Keratinocyte (primary cell): ENCODE data around the gene PHF14.

Experiments
- EZH2 ChIP-seq: IDR thresholded peaks from one replicate; pipeline ENCODE4 v1.6.1; 2012; ENCODE audit warnings: inconsistent platforms, mild to moderate bottlenecking, low read length, moderate library complexity
- TF ChIP-seq, protein P1 (sequence below), 3 experiments: IDR thresholded peaks in 1 of 3; conservative IDR thresholded peaks in 1 of 3; optimal IDR thresholded peaks in 1 of 3; 2 replicates in 2 of 3; 3 replicates in 1 of 3; pipeline versions ENCODE3 to v1.5.1; 2011; ENCODE audit warnings: low read length in 3 of 3, mild to moderate bottlenecking in 3 of 3, moderate library complexity in 2 of 3, control low read depth in 1 of 3, inconsistent platforms in 1 of 3; ENCODE audit not compliant: insufficient read depth in 2 of 3; ENCODE audit errors: extremely low read depth in 1 of 3

DNA sequence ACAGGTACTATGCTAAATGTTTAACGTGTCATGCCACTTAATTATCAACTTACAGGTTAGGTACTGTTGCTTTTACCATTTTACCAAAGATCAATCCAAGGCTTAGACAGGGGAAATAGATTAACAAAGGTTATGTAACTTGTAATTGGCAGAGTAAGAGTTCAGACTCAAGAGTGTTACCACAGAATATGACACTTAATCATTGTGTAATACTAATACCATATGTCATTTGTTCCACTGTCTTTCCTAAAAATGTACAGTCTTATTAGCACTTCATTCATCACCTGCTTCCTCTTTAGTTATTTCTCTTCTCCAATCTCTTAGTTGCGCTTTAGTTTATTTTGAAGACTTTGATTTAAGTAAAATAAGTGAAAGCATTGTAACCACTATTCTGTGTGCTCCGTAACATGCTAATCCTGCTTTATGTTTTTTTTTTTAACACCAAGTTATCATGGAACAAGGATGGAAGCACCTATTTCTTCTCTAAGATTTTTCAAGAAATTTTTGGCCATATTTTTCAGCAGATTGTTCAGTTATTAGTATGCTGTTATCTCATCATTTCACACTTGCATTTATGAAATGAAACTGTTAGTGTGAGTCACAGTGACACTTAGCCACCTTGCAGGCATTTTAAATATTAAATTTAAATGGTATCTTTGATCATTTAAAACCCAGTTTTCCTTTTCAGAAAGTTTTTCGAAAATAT is 197.3 kb downstream of the PHF14 start:
- TF ChIP-seq, protein P1, sequence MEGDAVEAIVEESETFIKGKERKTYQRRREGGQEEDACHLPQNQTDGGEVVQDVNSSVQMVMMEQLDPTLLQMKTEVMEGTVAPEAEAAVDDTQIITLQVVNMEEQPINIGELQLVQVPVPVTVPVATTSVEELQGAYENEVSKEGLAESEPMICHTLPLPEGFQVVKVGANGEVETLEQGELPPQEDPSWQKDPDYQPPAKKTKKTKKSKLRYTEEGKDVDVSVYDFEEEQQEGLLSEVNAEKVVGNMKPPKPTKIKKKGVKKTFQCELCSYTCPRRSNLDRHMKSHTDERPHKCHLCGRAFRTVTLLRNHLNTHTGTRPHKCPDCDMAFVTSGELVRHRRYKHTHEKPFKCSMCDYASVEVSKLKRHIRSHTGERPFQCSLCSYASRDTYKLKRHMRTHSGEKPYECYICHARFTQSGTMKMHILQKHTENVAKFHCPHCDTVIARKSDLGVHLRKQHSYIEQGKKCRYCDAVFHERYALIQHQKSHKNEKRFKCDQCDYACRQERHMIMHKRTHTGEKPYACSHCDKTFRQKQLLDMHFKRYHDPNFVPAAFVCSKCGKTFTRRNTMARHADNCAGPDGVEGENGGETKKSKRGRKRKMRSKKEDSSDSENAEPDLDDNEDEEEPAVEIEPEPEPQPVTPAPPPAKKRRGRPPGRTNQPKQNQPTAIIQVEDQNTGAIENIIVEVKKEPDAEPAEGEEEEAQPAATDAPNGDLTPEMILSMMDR (optimal IDR thresholded peaks at IDR 0.05 in 1 of 3, IDR thresholded peaks at IDR 0.05 in 1 of 3, conservative IDR thresholded peaks at IDR 0.05 in 1 of 3; ENCODE audit: extremely low read depth in 1 of 3, insufficient read depth in 2 of 3, low read length in 3 of 3): no peak
- TF ChIP-seq EZH2: no peak
